HCT116 (cell line): ENCODE data around the gene HNRNPAB. TPM values are rescaled to one million over a fixed set of nuclear protein-coding genes. Genes with fewer than 3 reads are reported as not detected.
A peak's percentile ranks its signal among the peaks of the same experiment; 100 is the strongest.

ENCODE experiments used
- ATAC-seq: fragments of 200-7000 bp; cut with Tn5 transposase; 2 replicates; pipeline ENCODE4 v1.9.1; 2020; ENCODE audit warnings: mild to moderate bottlenecking, moderate library complexity
- Bru-seq: library from RNA; stranded (reverse); fragments of 400-500 nt; gene quantifications from one replicate; lab custom pipeline; 2021; lab: Mats Ljungman, UMichigan
- BruChase-seq, 2 experiments: library from RNA; stranded (reverse); fragments of 400-500 nt; gene quantifications; one replicate each; lab custom pipeline; 2021; lab: Mats Ljungman, UMichigan
- BruUV-seq: library from RNA; stranded (reverse); fragments of 400-500 nt; replicated peaks from 2 replicates; lab custom pipeline; 2021; lab: Mats Ljungman, UMichigan
- CTCF ChIA-PET: fragments of 300-600 bp; sonication (Branson Sonifier 250); formaldehyde crosslinking; loops from one replicate; lab custom pipeline; 2021; ENCODE audit warnings: antibody characterized with exemption; lab: Charles Lee
- POLR2A ChIA-PET: fragments of 300-600, 350-600 bp; sonication (Branson Sonifier 250); formaldehyde crosslinking; loops from one replicate; lab custom pipeline; 2021; ENCODE audit warnings: antibody characterized with exemption; lab: Charles Lee
- RAD21 ChIA-PET, 2 experiments: fragments of 300-600 bp; sonication (Branson Sonifier 250); formaldehyde crosslinking; loops; one replicate each; lab custom pipeline; 2023; ENCODE audit warnings: low total read pairs in 2 of 2; ENCODE audit not compliant: uncharacterized antibody in 2 of 2, unreplicated experiment in 2 of 2, low non-redundant PET in 1 of 2; lab: Charles Lee
- DNase-seq: peaks from one replicate; pipeline ENCODE4 v3.0.0-alpha.2; 2010; ENCODE audit warnings: low read depth, low spot score
- H2AFZ ChIP-seq: fragments of 200-600 bp; shearing (Covaris generic), sonication (generic); 2 replicates; pipeline ENCODE4 v1.6.1; 2017; ENCODE audit warnings: low read depth, mixed run types, mixed read lengths, antibody characterized with exemption, low read length; ENCODE audit not compliant: poor library complexity, severe bottlenecking
- H3K27ac ChIP-seq: 2 replicates; pipeline ENCODE4 v1.5.1; 2012; ENCODE audit warnings: low read depth, low read length
- H3K27me3 ChIP-seq: fragments of 200-600 bp; sonication (generic); 2 replicates; pipeline ENCODE4 v1.6.1; 2016; ENCODE audit warnings: mixed run types, low read length, mixed read lengths; ENCODE audit not compliant: insufficient read depth
- H3K36me3 ChIP-seq, 2 experiments: fragments of 200-500 bp in 1 of 2; fragments of 200-600 bp in 1 of 2; sonication (Bioruptor generic) in 1 of 2; sonication (generic) in 1 of 2; 2 replicates each; pipeline versions ENCODE4 v1.5.1 to v1.6.1; 2014 to 2016; ENCODE audit warnings: low read length in 2 of 2, inconsistent platforms in 1 of 2, mixed read lengths in 1 of 2, mixed run types in 1 of 2; ENCODE audit not compliant: insufficient read depth in 2 of 2, control insufficient read depth in 1 of 2
- H3K4me1 ChIP-seq, 2 experiments: fragments of 200-600 bp in 1 of 2; sonication (generic) in 1 of 2; 2 replicates each; pipeline versions ENCODE4 v1.5.1 to v1.6.1; 2012 to 2017; ENCODE audit warnings: low read length in 2 of 2, inconsistent platforms in 1 of 2, mild to moderate bottlenecking in 1 of 2, mixed read lengths in 1 of 2, mixed run types in 1 of 2, moderate library complexity in 1 of 2; ENCODE audit not compliant: insufficient read depth in 2 of 2, control insufficient read depth in 1 of 2
- H3K4me2 ChIP-seq: fragments of 200-600 bp; sonication (generic); 2 replicates; pipeline ENCODE4 v1.6.1; 2017; ENCODE audit warnings: mixed run types, low read length, mixed read lengths
- H3K4me3 ChIP-seq, 2 experiments: fragments of 200-600 bp in 1 of 2; sonication (generic) in 1 of 2; replicated peaks in 1 of 2; 2 replicates each; pipeline ENCODE4 v1.5.1; 2011 to 2016; ENCODE audit warnings: low read length in 2 of 2, control low read depth in 1 of 2, low read depth in 1 of 2, mild to moderate bottlenecking in 1 of 2, mixed read lengths in 1 of 2, mixed run types in 1 of 2
- H3K79me2 ChIP-seq: fragments of 200-600 bp; sonication (generic); 2 replicates; pipeline ENCODE4 v1.6.1; 2017; ENCODE audit warnings: mild to moderate bottlenecking, mixed run types, low read length, moderate library complexity, mixed read lengths; ENCODE audit not compliant: insufficient read depth
- H3K9ac ChIP-seq: fragments of 200-600 bp; sonication (generic); 2 replicates; pipeline ENCODE4 v1.6.1; 2016; ENCODE audit warnings: low read length, mixed read lengths
- H3K9me2 ChIP-seq: fragments of 200-600 bp; sonication (generic), shearing (Covaris generic); 2 replicates; pipeline ENCODE4 v1.6.1; 2017; ENCODE audit warnings: mixed run types, mild to moderate bottlenecking, moderate library complexity; ENCODE audit not compliant: insufficient read depth
- H3K9me3 ChIP-seq, 2 experiments: fragments of 200-500 bp in 1 of 2; fragments of 200-600 bp in 1 of 2; sonication (Bioruptor generic) in 1 of 2; sonication (generic) in 1 of 2; 2 replicates each; pipeline ENCODE4 v1.6.1; 2014 to 2017; ENCODE audit warnings: low read length in 2 of 2, mixed read lengths in 2 of 2, inconsistent platforms in 1 of 2, low read depth in 1 of 2, mild to moderate bottlenecking in 1 of 2, mixed run types in 1 of 2, moderate library complexity in 1 of 2; ENCODE audit not compliant: control insufficient read depth in 1 of 2, insufficient read depth in 1 of 2
- H4K20me1 ChIP-seq: fragments of 200-600 bp; sonication (generic), shearing (Covaris generic); 2 replicates; pipeline ENCODE4 v1.6.1; 2017; ENCODE audit warnings: mixed run types, mild to moderate bottlenecking, moderate library complexity; ENCODE audit not compliant: insufficient read depth
- EZH2phosphoT487 ChIP-seq: fragments of 200-600 bp; IDR thresholded peaks from 2 replicates; pipeline ENCODE4 v1.6.1; 2018; ENCODE audit warnings: antibody characterized with exemption, borderline replicate concordance
- FOSL1 ChIP-seq: IDR thresholded peaks from 2 replicates; pipeline ENCODE4 v1.6.1; 2012; ENCODE audit warnings: low read depth
- JUND ChIP-seq: IDR thresholded peaks from 2 replicates; pipeline ENCODE4 v1.6.1; 2012
- POLR2AphosphoS5 ChIP-seq: IDR thresholded peaks from 2 replicates; pipeline ENCODE4 v1.6.1; 2011; ENCODE audit warnings: mild to moderate bottlenecking, low read depth, low read length, moderate library complexity
- RAD21 ChIP-seq: IDR thresholded peaks from 2 replicates; pipeline ENCODE4 v1.6.1; 2012; ENCODE audit warnings: low read depth, mild to moderate bottlenecking
- REST ChIP-seq: IDR thresholded peaks from 2 replicates; pipeline ENCODE4 v1.6.1; 2012; ENCODE audit warnings: low read depth
- SIN3A ChIP-seq: IDR thresholded peaks from 2 replicates; pipeline ENCODE4 v1.6.1; 2012; ENCODE audit warnings: low read depth
- TCF7L2 ChIP-seq: IDR thresholded peaks from 2 replicates; pipeline ENCODE4 v1.7.0; 2011; ENCODE audit warnings: borderline replicate concordance, inconsistent platforms; ENCODE audit not compliant: insufficient read depth, insufficient read length; ENCODE audit errors: extremely low read depth
- YY1 ChIP-seq: IDR thresholded peaks from 2 replicates; pipeline ENCODE4 v1.6.1; 2011; ENCODE audit warnings: low read length, low read depth, moderate library complexity, mild to moderate bottlenecking; ENCODE audit not compliant: insufficient replicate concordance; ENCODE audit errors: extremely low read depth
- ZBTB33 ChIP-seq: IDR thresholded peaks from 2 replicates; pipeline ENCODE4 v1.6.1; 2011; ENCODE audit warnings: mild to moderate bottlenecking, low read length, moderate library complexity; ENCODE audit not compliant: insufficient replicate concordance; ENCODE audit errors: extremely low read depth
- ZFX ChIP-seq: fragments of 450-650 bp; IDR thresholded peaks from 2 replicates; pipeline ENCODE4 v1.6.1; 2017
- intact Hi-C: fragments of 100-400 bp; cut with micrococcal nuclease; formaldehyde crosslinking; loops from 2 replicates; pipeline ENCODE4 v1.10.0; 2022
- long read RNA-seq: library from polyadenylated mRNA; unstranded; transcript quantifications from one replicate; pipeline ENCODE4 v2.0.0, GENCODE V29; 2021; ENCODE audit not compliant: unreplicated experiment
- polyA plus RNA-seq: library from polyadenylated mRNA; unstranded; fragments of >200 nt; gene quantifications from 2 replicates; pipeline ENCODE4 v1.2.1, GENCODE V29; 2012; ENCODE audit warnings: missing spikeins
- total RNA-seq: library from RNA; stranded (reverse); gene quantifications from one replicate; pipeline ENCODE4 v1.2.1, GENCODE V29; 2021; ENCODE audit not compliant: unreplicated experiment
- TF ChIP-seq, protein P1 (sequence below): IDR thresholded peaks from 2 replicates; pipeline ENCODE4 v1.6.1; 2012
- TF ChIP-seq, protein P2 (sequence below), 3 experiments: fragments of 200-600 bp in 1 of 3; sonication (generic) in 1 of 3; IDR thresholded peaks in 2 of 3; conservative IDR thresholded peaks in 1 of 3; 2 replicates each; pipeline ENCODE4 v1.5.1; 2012 to 2017; ENCODE audit warnings: low read depth in 2 of 3, low read length in 2 of 3, antibody characterized with exemption in 1 of 3, borderline replicate concordance in 1 of 3, control low read depth in 1 of 3, mild to moderate bottlenecking in 1 of 3, mixed read lengths in 1 of 3, mixed run types in 1 of 3, moderate library complexity in 1 of 3; ENCODE audit not compliant: insufficient read depth in 1 of 3
- TF ChIP-seq, protein P3 (sequence below): IDR thresholded peaks from 2 replicates; pipeline ENCODE4 v1.6.1; 2012

HNRNPAB gene
- total RNA-seq (273 TPM), Bru-seq, nascent RNA (percentile 98 among the genes with signal in this experiment), BruChase-seq, experiment 1, labeled RNA remaining after a 6-hour chase (percentile 99 among the genes with signal in this experiment), BruChase-seq, experiment 2, labeled RNA remaining after a 2-hour chase (percentile 99 among the genes with signal in this experiment)
- 95.5 and 118 TPM in 2 replicates for polyA plus RNA-seq
- long read RNA-seq, transcript HNRNPAB-204 (7 exons, 1,785 nt): minor isoform, 19 of 185 reads
- long read RNA-seq, transcript HNRNPAB-201 (7 exons, 1,602 nt): minor isoform, 26 of 185 reads
- long read RNA-seq, transcript HNRNPAB-202 (8 exons, 1,796 nt): major isoform, 102 of 185 reads
- long read RNA-seq, transcript HNRNPAB-205 (6 exons, 1,674 nt): minor isoform, 7 of 185 reads
- long read RNA-seq, partial matches to known transcripts: 21 of 185 reads
- long read RNA-seq, other reads (novel, unspliced or antisense): 10 of 185 reads

GRCh38 chr5:178204182-178204934 is at the start of gene HNRNPAB:
TSS of gene HNRNPAB (plus strand) at chr5:178204533. CDS start at chr5:178204838, 305 bp downstream.
- peak; percentile 84 for ATAC-seq
- CTCF ChIA-PET: interaction anchor here (1.0 to 1.5 kb wide), 3 partner anchors 9 to 129 kb away, joined by 3 to 6 read pairs (median 6); no protein-coding TSS in a partner anchor
- TF ChIP-seq, protein P1, sequence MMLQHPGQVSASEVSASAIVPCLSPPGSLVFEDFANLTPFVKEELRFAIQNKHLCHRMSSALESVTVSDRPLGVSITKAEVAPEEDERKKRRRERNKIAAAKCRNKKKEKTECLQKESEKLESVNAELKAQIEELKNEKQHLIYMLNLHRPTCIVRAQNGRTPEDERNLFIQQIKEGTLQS: no peak
- TF ChIP-seq ZBTB33 (peak; percentile 48), EZH2phosphoT487 (no peak), TCF7L2 (peak; percentile 69), JUND (no peak), RAD21 (no peak), SIN3A (no peak), ZFX (peak; percentile 84; the same call in 1 of the 2 replicates), YY1 (peak; percentile 75), POLR2AphosphoS5 (peak; percentile 100), FOSL1 (no peak), REST (no peak)
- TF ChIP-seq, protein P2, sequence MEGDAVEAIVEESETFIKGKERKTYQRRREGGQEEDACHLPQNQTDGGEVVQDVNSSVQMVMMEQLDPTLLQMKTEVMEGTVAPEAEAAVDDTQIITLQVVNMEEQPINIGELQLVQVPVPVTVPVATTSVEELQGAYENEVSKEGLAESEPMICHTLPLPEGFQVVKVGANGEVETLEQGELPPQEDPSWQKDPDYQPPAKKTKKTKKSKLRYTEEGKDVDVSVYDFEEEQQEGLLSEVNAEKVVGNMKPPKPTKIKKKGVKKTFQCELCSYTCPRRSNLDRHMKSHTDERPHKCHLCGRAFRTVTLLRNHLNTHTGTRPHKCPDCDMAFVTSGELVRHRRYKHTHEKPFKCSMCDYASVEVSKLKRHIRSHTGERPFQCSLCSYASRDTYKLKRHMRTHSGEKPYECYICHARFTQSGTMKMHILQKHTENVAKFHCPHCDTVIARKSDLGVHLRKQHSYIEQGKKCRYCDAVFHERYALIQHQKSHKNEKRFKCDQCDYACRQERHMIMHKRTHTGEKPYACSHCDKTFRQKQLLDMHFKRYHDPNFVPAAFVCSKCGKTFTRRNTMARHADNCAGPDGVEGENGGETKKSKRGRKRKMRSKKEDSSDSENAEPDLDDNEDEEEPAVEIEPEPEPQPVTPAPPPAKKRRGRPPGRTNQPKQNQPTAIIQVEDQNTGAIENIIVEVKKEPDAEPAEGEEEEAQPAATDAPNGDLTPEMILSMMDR (IDR thresholded peaks at IDR 0.05 in 2 of 3, conservative IDR thresholded peaks at IDR 0.05 in 1 of 3; ENCODE audit: borderline replicate concordance in 1 of 3, insufficient read depth in 1 of 3, low read depth in 2 of 3, low read length in 2 of 3): no peak
- TF ChIP-seq, protein P3, sequence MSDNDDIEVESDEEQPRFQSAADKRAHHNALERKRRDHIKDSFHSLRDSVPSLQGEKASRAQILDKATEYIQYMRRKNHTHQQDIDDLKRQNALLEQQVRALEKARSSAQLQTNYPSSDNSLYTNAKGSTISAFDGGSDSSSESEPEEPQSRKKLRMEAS: no peak

More at GRCh38 chr5:178204182-178204934, at the start of gene HNRNPAB:
- ChIA-PET POLR2A (interaction anchor here (0.5 to 1.5 kb wide), 11 partner anchors 9 to 1419 kb away, joined by 3 to 6 read pairs (median 4); partner anchors contain the start of genes HNRNPH1, NHP2 and RUFY1), RAD21 (no interaction called here)
- peak within 1 kb of the TSS; percentile 94 for H3K4me2 ChIP-seq
- no peaks in the 10 kb centered on the region for H3K9me2 ChIP-seq
- peaks cover 27 to 41% of the 10 kb centered on the region in 2 experiments for H3K36me3 ChIP-seq
- peak within 1 kb of the TSS; percentile 97 for H3K9ac ChIP-seq
- no peak within 1 kb of the TSS for H2AFZ ChIP-seq
- BruUV-seq: no TSS peak
- peaks cover 18 to 51% of the 10 kb centered on the region in 2 experiments for H3K4me1 ChIP-seq
- peak within 1 kb of the TSS; percentile 97 for H3K27ac ChIP-seq
- intact Hi-C loops: no loop called here
- H3K4me3 ChIP-seq: peak within 1 kb of the TSS; percentile 82 to 88
- no peaks in the 10 kb centered on the region for H3K9me3 ChIP-seq
- peak; percentile 92 for DNase-seq
- H4K20me1 ChIP-seq: peaks cover 41% of the 10 kb centered on the region
- H3K27me3 ChIP-seq: no peaks in the 10 kb centered on the region
- H3K79me2 ChIP-seq: peaks cover 57% of the 10 kb centered on the region
